ENCODE measurements around the gene CPPED1. TPM values are rescaled to one million over a fixed set of nuclear protein-coding genes. Genes with fewer than 3 reads are reported as not detected.

CPPED1 gene
- total RNA-seq, 2 donors from 2014 or later: 22.8 to 29.1 TPM

DNA sequence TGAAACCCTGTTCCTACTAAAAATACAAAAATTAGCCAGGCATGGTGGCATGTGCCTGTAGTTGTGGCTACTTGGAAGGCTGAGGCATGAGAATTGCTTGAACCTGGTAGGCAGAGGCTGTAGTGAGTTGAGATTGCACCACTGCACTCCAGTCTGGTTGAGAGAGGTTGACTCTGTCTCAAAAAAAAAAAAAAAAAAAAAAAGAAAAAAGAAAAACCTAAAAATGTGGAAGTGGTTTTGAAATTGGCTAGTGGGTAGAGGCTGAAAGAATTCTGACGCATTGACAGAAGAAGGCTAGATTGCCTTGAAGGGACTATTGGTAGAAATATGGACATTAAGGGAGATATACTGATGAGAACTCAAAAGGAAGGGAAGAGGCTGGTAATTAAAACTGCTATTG lies 33.6 kb upstream of the CPPED1 start:
- H3K27me3 ChIP-seq: no peaks in the 10 kb centered on the region
- no peak for DNase-seq
- no peaks in the 10 kb centered on the region for H3K9me3 ChIP-seq
- no peak overlapping the region for H3K4me3 ChIP-seq
- no peak overlapping the region for H3K9ac ChIP-seq (ENCODE audit: low read depth in 2 of 2, low read length in 2 of 2)
- no peak overlapping the region for H3K27ac ChIP-seq
- TF ChIP-seq, protein P1, sequence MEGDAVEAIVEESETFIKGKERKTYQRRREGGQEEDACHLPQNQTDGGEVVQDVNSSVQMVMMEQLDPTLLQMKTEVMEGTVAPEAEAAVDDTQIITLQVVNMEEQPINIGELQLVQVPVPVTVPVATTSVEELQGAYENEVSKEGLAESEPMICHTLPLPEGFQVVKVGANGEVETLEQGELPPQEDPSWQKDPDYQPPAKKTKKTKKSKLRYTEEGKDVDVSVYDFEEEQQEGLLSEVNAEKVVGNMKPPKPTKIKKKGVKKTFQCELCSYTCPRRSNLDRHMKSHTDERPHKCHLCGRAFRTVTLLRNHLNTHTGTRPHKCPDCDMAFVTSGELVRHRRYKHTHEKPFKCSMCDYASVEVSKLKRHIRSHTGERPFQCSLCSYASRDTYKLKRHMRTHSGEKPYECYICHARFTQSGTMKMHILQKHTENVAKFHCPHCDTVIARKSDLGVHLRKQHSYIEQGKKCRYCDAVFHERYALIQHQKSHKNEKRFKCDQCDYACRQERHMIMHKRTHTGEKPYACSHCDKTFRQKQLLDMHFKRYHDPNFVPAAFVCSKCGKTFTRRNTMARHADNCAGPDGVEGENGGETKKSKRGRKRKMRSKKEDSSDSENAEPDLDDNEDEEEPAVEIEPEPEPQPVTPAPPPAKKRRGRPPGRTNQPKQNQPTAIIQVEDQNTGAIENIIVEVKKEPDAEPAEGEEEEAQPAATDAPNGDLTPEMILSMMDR (IDR thresholded peaks at IDR 0.05): no peak
- intact Hi-C loops (cut with DNase I): no loop called here
- no peaks in the 10 kb centered on the region for H3K4me1 ChIP-seq
- H3K36me3 ChIP-seq: no peaks in the 10 kb centered on the region

DNA sequence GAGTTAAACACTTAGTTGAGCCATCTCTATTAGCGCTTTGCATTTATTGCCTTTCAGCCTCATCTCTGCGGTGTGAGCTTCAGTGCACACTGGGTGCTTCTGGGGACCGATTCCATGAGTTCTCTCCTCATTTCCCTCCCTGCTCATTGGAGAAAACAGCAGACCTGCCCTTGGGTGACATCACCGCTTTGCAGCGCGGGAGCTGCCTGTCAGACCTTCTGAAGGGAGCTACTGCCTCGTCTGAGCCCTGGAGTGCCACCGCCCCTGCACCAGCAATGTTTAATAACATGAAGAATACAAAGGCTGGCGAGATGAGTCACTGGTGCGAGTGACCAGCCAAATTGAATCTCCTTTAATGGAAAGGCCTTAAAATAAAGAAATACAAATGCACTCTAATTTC lies 30.2 kb upstream of the CPPED1 start:
- intact Hi-C loops (cut with DNase I): no loop called here
- Histone ChIP-seq H3K27me3 (no peaks in the 10 kb centered on the region), H3K4me1 (no peaks in the 10 kb centered on the region), H3K27ac (no peak overlapping the region), H3K36me3 (no peaks in the 10 kb centered on the region), H3K9me3 (no peaks in the 10 kb centered on the region), H3K4me3 (no peak overlapping the region), H3K9ac (ENCODE audit: low read depth in 2 of 2, low read length in 2 of 2) (no peak overlapping the region)
- DNase-seq: no peak
- TF ChIP-seq, protein P1 (IDR thresholded peaks at IDR 0.05): no peak

DNA sequence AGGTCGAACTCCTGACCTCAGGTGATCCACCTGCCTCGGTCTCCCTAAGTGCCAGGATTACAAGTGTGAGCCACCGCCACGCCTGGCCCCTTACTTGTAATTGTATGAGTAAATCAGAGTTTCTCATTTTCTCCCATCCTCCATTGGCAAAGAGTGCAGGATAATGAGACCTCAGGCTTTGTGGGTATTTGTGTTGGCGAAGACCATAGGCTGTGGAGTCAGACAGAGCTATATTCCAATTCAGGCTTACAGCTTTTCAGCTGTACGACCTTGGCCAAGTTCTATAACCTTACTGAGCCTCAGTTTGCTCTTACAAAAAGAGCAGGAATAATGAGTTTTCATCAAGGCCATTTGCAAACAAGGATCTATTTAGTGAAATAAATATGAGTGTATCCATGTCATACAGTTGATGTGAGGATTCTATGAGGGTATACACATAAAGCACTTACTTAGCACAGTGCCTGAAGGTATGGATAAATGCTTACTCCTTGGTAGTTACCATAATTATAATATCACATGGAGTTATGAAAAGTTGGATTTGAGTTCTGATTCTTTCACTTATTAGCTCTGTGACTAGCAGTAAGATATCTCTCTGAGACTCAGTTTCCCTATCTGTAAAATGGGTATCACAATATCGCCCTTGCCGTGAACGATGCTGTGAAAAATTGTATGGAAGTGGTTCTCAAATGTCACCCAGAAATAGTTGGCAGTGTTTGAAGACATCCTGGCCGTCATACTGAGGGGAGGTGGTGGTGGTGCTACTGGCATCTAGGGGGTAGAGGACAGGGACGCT lies 25.6 kb upstream of the CPPED1 start:
- H3K27ac ChIP-seq: no peak overlapping the region
- H3K36me3 ChIP-seq: no peaks in the 10 kb centered on the region
- no peak overlapping the region for H3K9ac ChIP-seq (ENCODE audit: low read depth in 2 of 2, low read length in 2 of 2)
- no peaks in the 10 kb centered on the region for H3K27me3 ChIP-seq
- no peak for DNase-seq
- TF ChIP-seq, protein P1 (IDR thresholded peaks at IDR 0.05): no peak
- intact Hi-C loops (cut with DNase I): no loop called here
- H3K9me3 ChIP-seq: no peaks in the 10 kb centered on the region
- H3K4me3 ChIP-seq: no peak overlapping the region
- H3K4me1 ChIP-seq: no peaks in the 10 kb centered on the region

DNA sequence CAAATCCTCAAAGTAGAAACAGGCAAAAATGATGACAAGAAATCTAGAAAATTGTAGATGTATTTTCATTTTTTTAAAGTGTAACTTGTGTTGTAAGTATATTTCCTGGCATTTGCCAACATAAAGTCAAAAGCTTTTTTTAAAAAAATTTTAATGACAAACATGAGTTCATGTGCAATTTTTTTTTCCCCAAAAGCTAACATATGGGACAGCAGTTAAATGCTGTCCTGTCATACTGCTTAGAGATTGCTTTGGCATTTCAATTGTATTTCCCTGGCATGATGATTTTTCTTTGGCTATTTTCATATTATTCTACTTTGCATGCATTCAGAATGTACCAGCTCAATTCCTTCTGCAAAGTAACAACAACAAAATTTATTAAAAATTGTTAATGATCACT lies 24.5 kb upstream of the CPPED1 start:
- DNase-seq: no peak
- intact Hi-C loops (cut with DNase I): no loop called here
- no peaks in the 10 kb centered on the region for H3K9me3 ChIP-seq
- H3K36me3 ChIP-seq: no peaks in the 10 kb centered on the region
- H3K4me3 ChIP-seq: no peak overlapping the region
- no peak overlapping the region for H3K9ac ChIP-seq (ENCODE audit: low read depth in 2 of 2, low read length in 2 of 2)
- no peaks in the 10 kb centered on the region for H3K27me3 ChIP-seq
- H3K27ac ChIP-seq: no peak overlapping the region
- no peaks in the 10 kb centered on the region for H3K4me1 ChIP-seq
- TF ChIP-seq, protein P1 (IDR thresholded peaks at IDR 0.05): no peak

DNA sequence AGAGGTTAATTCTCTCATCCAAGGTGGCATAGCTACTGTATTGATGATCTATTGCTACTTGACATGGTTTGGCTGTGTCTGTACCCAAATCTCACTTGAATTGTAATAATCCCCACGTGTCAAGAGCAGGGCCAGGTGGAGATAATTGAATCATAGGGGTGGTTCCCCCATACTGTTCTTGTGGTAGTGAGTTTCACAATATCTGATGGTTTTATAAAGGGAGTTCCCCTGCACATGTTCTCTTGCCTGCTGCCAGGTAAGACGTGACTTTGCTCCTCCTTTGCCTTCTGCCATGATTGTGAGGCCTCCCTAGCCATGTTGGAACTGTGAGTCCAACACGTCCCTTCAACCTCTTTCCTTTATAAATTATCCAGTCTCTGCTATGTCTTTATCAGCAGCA lies 22.9 kb upstream of the CPPED1 start:
- TF ChIP-seq, protein P1 (IDR thresholded peaks at IDR 0.05): no peak
- intact Hi-C loops (cut with DNase I): no loop called here
- no peak overlapping the region for H3K4me3 ChIP-seq

More for the DNA sequence above, 22.9 kb upstream of the CPPED1 start:
- Histone ChIP-seq H3K9ac (ENCODE audit: low read depth in 2 of 2, low read length in 2 of 2) (no peak overlapping the region), H3K4me1 (no peaks in the 10 kb centered on the region), H3K27ac (no peak overlapping the region), H3K9me3 (no peaks in the 10 kb centered on the region), H3K27me3 (no peaks in the 10 kb centered on the region), H3K36me3 (no peaks in the 10 kb centered on the region)
- no peak for DNase-seq

All from colonic mucosa (tissue), 4 donors.